ENCODE data around the gene EXOC4.
"Not testable (repeated sequence)": the region's sequence is repeated elsewhere in the genome, so short reads cannot be mapped to it uniquely, and the experiment has no call there.

Gene EXOC4

GRCh38 chr7:133641436-133641835 lies 388.6 kb downstream of the EXOC4 start:
- Histone ChIP-seq H3K9ac (ENCODE audit: low read depth, low read length, poor library complexity) (no peak overlapping the region), H3K18ac (ENCODE audit: low read length) (no peak overlapping the region), H3K27me3 (ENCODE audit: control insufficient read depth in 3 of 3, insufficient read depth in 3 of 3, low read depth in 1 of 3, low read length in 3 of 3) (no peaks in the 10 kb centered on the region), H3K27ac (replicated peaks; ENCODE audit: low read length) (no peak overlapping the region), H3K4me3 (ENCODE audit: low read length in 2 of 2) (no peak overlapping the region), H3K4me2 (ENCODE audit: insufficient read depth, low read length, poor library complexity, severe bottlenecking) (no peak overlapping the region), H3K36me3 (replicated peaks in 1 of 2; ENCODE audit: control insufficient read depth in 2 of 2, insufficient read depth in 2 of 2, low read length in 2 of 2) (no peaks in the 10 kb centered on the region), H2BK15ac (ENCODE audit: low read length) (no peak overlapping the region), H3K4me1 (ENCODE audit: control insufficient read depth in 2 of 2, insufficient read depth in 1 of 2, low read depth in 1 of 2, low read length in 2 of 2) (no peaks in the 10 kb centered on the region), H3K79me1 (ENCODE audit: low read depth, low read length) (no peaks in the 10 kb centered on the region), H3K4ac (ENCODE audit: low read length) (no peak overlapping the region), H3K14ac (ENCODE audit: low read length) (no peak overlapping the region), H4K91ac (ENCODE audit: low read depth, low read length, poor library complexity) (no peak overlapping the region), H2AFZ (ENCODE audit: low read length) (no peak overlapping the region), H2BK12ac (ENCODE audit: low read length) (no peak overlapping the region), H2BK120ac (ENCODE audit: low read depth, low read length) (no peak overlapping the region), H4K8ac (ENCODE audit: low read depth, low read length) (no peak overlapping the region), H2BK5ac (ENCODE audit: low read length) (no peak overlapping the region), H3K9me3 (replicated peaks in 1 of 2; ENCODE audit: control insufficient read depth in 2 of 2, insufficient read depth in 1 of 2, low read depth in 1 of 2, low read length in 2 of 2) (peaks cover 0 to 11% of the 10 kb centered on the region in 2 donors), H3K23ac (ENCODE audit: low read depth, low read length, poor library complexity) (no peak overlapping the region), H2AK5ac (ENCODE audit: low read depth, low read length) (no peak overlapping the region)
- DNase-seq (ENCODE audit: low spot score): no peak
- WGBS, 2 donors (ENCODE audit: extremely low coverage in 2 of 2, insufficient read length in 2 of 2, insufficient replicate concordance in 1 of 2): no CpG with 5 or more reads among the region's 2 CpGs

DNA sequence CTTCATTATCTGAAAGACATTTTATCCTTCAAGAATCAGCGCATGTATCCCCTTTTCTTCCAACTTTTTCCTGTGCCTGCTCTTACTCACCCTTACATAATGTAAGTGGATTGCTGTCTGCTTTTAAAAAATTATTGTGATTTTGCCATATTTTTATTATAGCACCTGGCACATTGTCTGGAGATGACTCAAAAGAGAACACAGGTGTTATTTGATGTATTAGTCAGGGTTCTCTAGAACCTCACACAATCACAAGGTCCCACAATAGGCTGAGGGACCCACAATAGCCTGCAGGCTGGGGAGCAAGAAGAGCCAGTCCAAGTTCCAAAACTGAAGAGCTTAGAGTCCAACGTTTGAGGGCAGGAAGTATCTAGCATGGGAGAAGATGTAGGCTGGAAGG lies 390.0 kb downstream of the EXOC4 start:
- Histone ChIP-seq H3K79me1 (ENCODE audit: low read depth, low read length) (no peaks in the 10 kb centered on the region), H4K91ac (ENCODE audit: low read depth, low read length, poor library complexity) (no peak overlapping the region), H3K4ac (ENCODE audit: low read length) (no peak overlapping the region), H3K9ac (ENCODE audit: low read depth, low read length, poor library complexity) (no peak overlapping the region), H3K4me3 (ENCODE audit: low read length in 2 of 2) (no peak overlapping the region), H2BK12ac (ENCODE audit: low read length) (no peak overlapping the region), H3K23ac (ENCODE audit: low read depth, low read length, poor library complexity) (no peak overlapping the region), H3K27ac (replicated peaks; ENCODE audit: low read length) (no peak overlapping the region), H2AFZ (ENCODE audit: low read length) (no peak overlapping the region), H2BK5ac (ENCODE audit: low read length) (no peak overlapping the region), H3K4me2 (ENCODE audit: insufficient read depth, low read length, poor library complexity, severe bottlenecking) (no peak overlapping the region), H3K14ac (ENCODE audit: low read length) (no peak overlapping the region), H3K18ac (ENCODE audit: low read length) (no peak overlapping the region), H2BK120ac (ENCODE audit: low read depth, low read length) (no peak overlapping the region), H3K9me3 (replicated peaks in 1 of 2; ENCODE audit: control insufficient read depth in 2 of 2, insufficient read depth in 1 of 2, low read depth in 1 of 2, low read length in 2 of 2) (peaks cover 2 to 11% of the 10 kb centered on the region in 2 donors), H2AK5ac (ENCODE audit: low read depth, low read length) (no peak overlapping the region), H4K8ac (ENCODE audit: low read depth, low read length) (no peak overlapping the region), H3K4me1 (ENCODE audit: control insufficient read depth in 2 of 2, insufficient read depth in 1 of 2, low read depth in 1 of 2, low read length in 2 of 2) (no peaks in the 10 kb centered on the region), H2BK15ac (ENCODE audit: low read length) (no peak overlapping the region), H3K36me3 (replicated peaks in 1 of 2; ENCODE audit: control insufficient read depth in 2 of 2, insufficient read depth in 2 of 2, low read length in 2 of 2) (no peaks in the 10 kb centered on the region), H3K27me3 (ENCODE audit: control insufficient read depth in 3 of 3, insufficient read depth in 3 of 3, low read depth in 1 of 3, low read length in 3 of 3) (no peaks in the 10 kb centered on the region)
- no peak for DNase-seq (ENCODE audit: low spot score)
- no CpG with 5 or more reads among the region's 2 CpGs for WGBS, 2 donors (ENCODE audit: extremely low coverage in 2 of 2, insufficient read length in 2 of 2, insufficient replicate concordance in 1 of 2)

DNA sequence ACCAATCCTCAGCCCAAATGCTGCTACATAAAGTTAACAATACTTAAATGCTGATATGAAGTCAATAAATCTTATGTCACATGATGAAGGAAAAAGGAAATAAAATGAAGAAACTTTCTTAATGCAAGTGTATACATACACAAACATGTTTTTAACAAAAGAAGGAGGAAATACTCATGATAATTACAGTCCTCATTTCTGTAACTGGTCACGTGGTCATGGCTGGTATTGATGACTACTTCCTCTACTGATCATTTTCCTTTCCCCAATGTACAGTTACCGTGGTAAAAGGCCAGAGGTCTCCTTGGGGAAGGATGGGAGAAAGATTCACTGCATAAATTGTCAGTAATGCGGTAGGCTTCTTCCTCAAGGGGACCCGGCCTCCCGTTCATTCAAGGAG lies 390.8 kb downstream of the EXOC4 start:
- H3K4ac ChIP-seq (ENCODE audit: low read length); H3K27me3 ChIP-seq (ENCODE audit: control insufficient read depth in 3 of 3, insufficient read depth in 3 of 3, low read depth in 1 of 3, low read length in 3 of 3); H2BK15ac ChIP-seq (ENCODE audit: low read length); H3K27ac ChIP-seq (replicated peaks; ENCODE audit: low read length); H3K14ac ChIP-seq (ENCODE audit: low read length); H2BK12ac ChIP-seq (ENCODE audit: low read length); H3K4me1 ChIP-seq (ENCODE audit: control insufficient read depth in 2 of 2, insufficient read depth in 1 of 2, low read depth in 1 of 2, low read length in 2 of 2); H3K9ac ChIP-seq (ENCODE audit: low read depth, low read length, poor library complexity); H2BK5ac ChIP-seq (ENCODE audit: low read length); H3K4me3 ChIP-seq (ENCODE audit: low read length in 2 of 2); DNase-seq (ENCODE audit: low spot score); H2AFZ ChIP-seq (ENCODE audit: low read length); H4K8ac ChIP-seq (ENCODE audit: low read depth, low read length); H2AK5ac ChIP-seq (ENCODE audit: low read depth, low read length); H4K91ac ChIP-seq (ENCODE audit: low read depth, low read length, poor library complexity); H3K23ac ChIP-seq (ENCODE audit: low read depth, low read length, poor library complexity); H2BK120ac ChIP-seq (ENCODE audit: low read depth, low read length); H3K36me3 ChIP-seq (replicated peaks in 1 of 2; ENCODE audit: control insufficient read depth in 2 of 2, insufficient read depth in 2 of 2, low read length in 2 of 2); H3K18ac ChIP-seq (ENCODE audit: low read length); H3K79me1 ChIP-seq (ENCODE audit: low read depth, low read length); H3K4me2 ChIP-seq (ENCODE audit: insufficient read depth, low read length, poor library complexity, severe bottlenecking): not testable (repeated sequence)
- peaks cover 2 to 11% of the 10 kb centered on the region in 2 donors for H3K9me3 ChIP-seq (replicated peaks in 1 of 2; ENCODE audit: control insufficient read depth in 2 of 2, insufficient read depth in 1 of 2, low read depth in 1 of 2, low read length in 2 of 2)
- no CpG with 5 or more reads among the region's 5 CpGs for WGBS, 2 donors (ENCODE audit: extremely low coverage in 2 of 2, insufficient read length in 2 of 2, insufficient replicate concordance in 1 of 2)

DNA sequence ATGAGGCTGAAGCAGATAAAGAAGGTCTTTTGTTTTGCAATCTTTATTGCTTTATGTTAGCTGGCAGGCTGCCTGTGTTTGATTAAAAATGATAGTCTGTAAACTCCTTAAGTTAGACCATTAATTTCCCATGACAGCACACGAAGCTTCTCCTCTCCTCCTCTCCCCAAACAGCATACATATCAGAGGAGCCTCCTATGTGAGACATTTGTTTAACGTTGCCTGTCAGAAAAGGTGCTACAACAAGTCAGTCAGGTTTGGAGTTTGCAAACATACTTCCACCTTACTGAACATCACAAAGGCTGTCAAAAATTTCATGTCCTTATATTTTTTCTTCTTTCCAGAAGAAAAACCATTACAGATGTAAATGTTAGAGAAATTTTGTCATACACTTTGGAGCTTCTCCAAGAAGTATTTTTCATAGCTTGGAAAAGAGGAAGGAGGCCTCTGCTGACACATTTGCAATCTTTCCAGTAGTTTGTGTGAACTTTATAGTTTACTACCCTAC lies 393.1 kb downstream of the EXOC4 start:
- H2BK12ac ChIP-seq (ENCODE audit: low read length): no peak overlapping the region
- H3K27ac ChIP-seq (replicated peaks; ENCODE audit: low read length): no peak overlapping the region
- no peak overlapping the region for H2BK15ac ChIP-seq (ENCODE audit: low read length)
- peaks cover 0 to 11% of the 10 kb centered on the region in 2 donors for H3K4me1 ChIP-seq (ENCODE audit: control insufficient read depth in 2 of 2, insufficient read depth in 1 of 2, low read depth in 1 of 2, low read length in 2 of 2)
- DNase-seq (ENCODE audit: low spot score): no peak
- no peaks in the 10 kb centered on the region for H3K27me3 ChIP-seq (ENCODE audit: control insufficient read depth in 3 of 3, insufficient read depth in 3 of 3, low read depth in 1 of 3, low read length in 3 of 3)
- H4K8ac ChIP-seq (ENCODE audit: low read depth, low read length): no peak overlapping the region
- no peak overlapping the region for H3K4me3 ChIP-seq (ENCODE audit: low read length in 2 of 2)
- H3K9me3 ChIP-seq (replicated peaks in 1 of 2; ENCODE audit: control insufficient read depth in 2 of 2, insufficient read depth in 1 of 2, low read depth in 1 of 2, low read length in 2 of 2): peaks cover 2 to 11% of the 10 kb centered on the region in 2 donors
- no peak overlapping the region for H4K91ac ChIP-seq (ENCODE audit: low read depth, low read length, poor library complexity)
- no CpG with 5 or more reads among the region's 2 CpGs for WGBS, 2 donors (ENCODE audit: extremely low coverage in 2 of 2, insufficient read length in 2 of 2, insufficient replicate concordance in 1 of 2)
- H2BK120ac ChIP-seq (ENCODE audit: low read depth, low read length): no peak overlapping the region
- no peaks in the 10 kb centered on the region for H3K79me1 ChIP-seq (ENCODE audit: low read depth, low read length)
- no peak overlapping the region for H2BK5ac ChIP-seq (ENCODE audit: low read length)
- H3K14ac ChIP-seq (ENCODE audit: low read length): no peak overlapping the region
- no peak overlapping the region for H2AK5ac ChIP-seq (ENCODE audit: low read depth, low read length)
- H3K4me2 ChIP-seq (ENCODE audit: insufficient read depth, low read length, poor library complexity, severe bottlenecking): no peak overlapping the region
- H3K4ac ChIP-seq (ENCODE audit: low read length): no peak overlapping the region
- H3K36me3 ChIP-seq (replicated peaks in 1 of 2; ENCODE audit: control insufficient read depth in 2 of 2, insufficient read depth in 2 of 2, low read length in 2 of 2): no peaks in the 10 kb centered on the region
- no peak overlapping the region for H3K9ac ChIP-seq (ENCODE audit: low read depth, low read length, poor library complexity)
- H3K23ac ChIP-seq (ENCODE audit: low read depth, low read length, poor library complexity): no peak overlapping the region
- no peak overlapping the region for H2AFZ ChIP-seq (ENCODE audit: low read length)
- no peak overlapping the region for H3K18ac ChIP-seq (ENCODE audit: low read length)
